ENCODE measurements around the gene PRSS27.

PRSS27 gene

DNA sequence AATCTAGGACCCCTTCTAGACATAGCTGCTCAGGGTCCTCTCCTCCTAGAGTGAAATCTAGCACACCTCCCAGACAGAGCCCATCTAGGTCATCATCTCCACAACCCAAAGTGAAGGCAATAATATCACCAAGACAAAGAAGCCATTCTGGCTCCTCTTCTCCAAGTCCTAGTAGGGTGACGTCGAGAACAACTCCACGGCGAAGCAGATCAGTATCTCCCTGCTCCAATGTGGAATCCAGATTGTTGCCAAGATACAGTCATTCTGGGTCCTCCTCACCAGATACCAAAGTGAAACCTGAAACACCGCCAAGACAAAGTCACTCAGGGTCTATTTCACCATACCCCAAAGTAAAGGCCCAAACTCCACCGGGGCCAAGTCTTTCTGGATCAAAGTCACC lies 43.1 kb upstream of the PRSS27 start:
- Histone ChIP-seq H3K4me3 (ENCODE audit: low read length, poor library complexity, severe bottlenecking) (no peak overlapping the region), H3K9me3 (ENCODE audit: insufficient read depth, low read depth, low read length) (no peaks in the 10 kb centered on the region), H3K4me2 (ENCODE audit: low read depth, low read length, poor library complexity, severe bottlenecking) (no peak overlapping the region), H4K20me1 (ENCODE audit: insufficient read depth, low read length, poor library complexity, severe bottlenecking) (peaks cover 44% of the 10 kb centered on the region), H3K4me1 (ENCODE audit: insufficient read depth, low read length, poor library complexity, severe bottlenecking) (no peaks in the 10 kb centered on the region), H3K79me2 (ENCODE audit: insufficient read depth, low read length) (peaks cover 64% of the 10 kb centered on the region), H3F3A (ENCODE audit: low read depth) (no peaks in the 10 kb centered on the region), H3K9me2 (replicated peaks; ENCODE audit: low read depth, low read length) (no peaks in the 10 kb centered on the region), H3K36me3 (ENCODE audit: insufficient read depth, low read length) (peaks cover 97% of the 10 kb centered on the region; the same call in 1 of the 2 replicates), H3K9ac (ENCODE audit: low read depth, low read length, poor library complexity, severe bottlenecking) (no peak overlapping the region), H3K27me3 (ENCODE audit: insufficient read depth, low read length, poor library complexity, severe bottlenecking) (no peaks in the 10 kb centered on the region), H2AFZ (ENCODE audit: low read length) (no peak overlapping the region)
- TF ChIP-seq, protein P1, sequence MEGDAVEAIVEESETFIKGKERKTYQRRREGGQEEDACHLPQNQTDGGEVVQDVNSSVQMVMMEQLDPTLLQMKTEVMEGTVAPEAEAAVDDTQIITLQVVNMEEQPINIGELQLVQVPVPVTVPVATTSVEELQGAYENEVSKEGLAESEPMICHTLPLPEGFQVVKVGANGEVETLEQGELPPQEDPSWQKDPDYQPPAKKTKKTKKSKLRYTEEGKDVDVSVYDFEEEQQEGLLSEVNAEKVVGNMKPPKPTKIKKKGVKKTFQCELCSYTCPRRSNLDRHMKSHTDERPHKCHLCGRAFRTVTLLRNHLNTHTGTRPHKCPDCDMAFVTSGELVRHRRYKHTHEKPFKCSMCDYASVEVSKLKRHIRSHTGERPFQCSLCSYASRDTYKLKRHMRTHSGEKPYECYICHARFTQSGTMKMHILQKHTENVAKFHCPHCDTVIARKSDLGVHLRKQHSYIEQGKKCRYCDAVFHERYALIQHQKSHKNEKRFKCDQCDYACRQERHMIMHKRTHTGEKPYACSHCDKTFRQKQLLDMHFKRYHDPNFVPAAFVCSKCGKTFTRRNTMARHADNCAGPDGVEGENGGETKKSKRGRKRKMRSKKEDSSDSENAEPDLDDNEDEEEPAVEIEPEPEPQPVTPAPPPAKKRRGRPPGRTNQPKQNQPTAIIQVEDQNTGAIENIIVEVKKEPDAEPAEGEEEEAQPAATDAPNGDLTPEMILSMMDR (conservative IDR thresholded peaks at IDR 0.05; ENCODE audit: low read length), result no peak
- TF ChIP-seq EZH2phosphoT487 (IDR thresholded peaks at IDR 0.05; ENCODE audit: borderline replicate concordance), result no peak

DNA sequence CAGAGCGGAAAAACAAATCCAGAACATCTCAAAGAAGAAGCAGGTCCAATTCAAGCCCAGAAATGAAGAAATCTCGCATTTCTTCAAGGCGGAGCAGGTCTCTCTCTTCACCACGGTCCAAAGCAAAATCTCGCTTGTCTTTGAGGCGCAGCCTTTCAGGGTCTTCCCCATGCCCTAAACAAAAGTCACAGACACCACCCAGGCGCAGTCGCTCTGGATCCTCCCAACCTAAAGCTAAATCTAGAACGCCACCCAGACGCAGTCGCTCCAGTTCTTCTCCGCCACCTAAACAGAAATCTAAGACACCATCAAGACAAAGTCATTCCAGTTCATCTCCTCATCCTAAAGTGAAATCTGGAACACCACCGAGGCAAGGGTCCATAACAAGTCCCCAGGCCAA lies 42.7 kb upstream of the PRSS27 start:
- Histone ChIP-seq H3K9ac (ENCODE audit: low read depth, low read length, poor library complexity, severe bottlenecking) (no peak overlapping the region), H4K20me1 (ENCODE audit: insufficient read depth, low read length, poor library complexity, severe bottlenecking) (peaks cover 48% of the 10 kb centered on the region), H3K79me2 (ENCODE audit: insufficient read depth, low read length) (peaks cover 68% of the 10 kb centered on the region), H2AFZ (ENCODE audit: low read length) (no peak overlapping the region), H3K9me2 (replicated peaks; ENCODE audit: low read depth, low read length) (no peaks in the 10 kb centered on the region), H3K27me3 (ENCODE audit: insufficient read depth, low read length, poor library complexity, severe bottlenecking) (no peaks in the 10 kb centered on the region), H3F3A (ENCODE audit: low read depth) (no peaks in the 10 kb centered on the region), H3K36me3 (ENCODE audit: insufficient read depth, low read length) (peaks cover 96% of the 10 kb centered on the region; the same call in 1 of the 2 replicates), H3K4me1 (ENCODE audit: insufficient read depth, low read length, poor library complexity, severe bottlenecking) (no peaks in the 10 kb centered on the region), H3K4me2 (ENCODE audit: low read depth, low read length, poor library complexity, severe bottlenecking) (no peak overlapping the region), H3K4me3 (ENCODE audit: low read length, poor library complexity, severe bottlenecking) (no peak overlapping the region), H3K9me3 (ENCODE audit: insufficient read depth, low read depth, low read length) (no peaks in the 10 kb centered on the region)
- TF ChIP-seq, protein P1 (conservative IDR thresholded peaks at IDR 0.05; ENCODE audit: low read length), result no peak
- TF ChIP-seq EZH2phosphoT487 (IDR thresholded peaks at IDR 0.05; ENCODE audit: borderline replicate concordance), result no peak

DNA sequence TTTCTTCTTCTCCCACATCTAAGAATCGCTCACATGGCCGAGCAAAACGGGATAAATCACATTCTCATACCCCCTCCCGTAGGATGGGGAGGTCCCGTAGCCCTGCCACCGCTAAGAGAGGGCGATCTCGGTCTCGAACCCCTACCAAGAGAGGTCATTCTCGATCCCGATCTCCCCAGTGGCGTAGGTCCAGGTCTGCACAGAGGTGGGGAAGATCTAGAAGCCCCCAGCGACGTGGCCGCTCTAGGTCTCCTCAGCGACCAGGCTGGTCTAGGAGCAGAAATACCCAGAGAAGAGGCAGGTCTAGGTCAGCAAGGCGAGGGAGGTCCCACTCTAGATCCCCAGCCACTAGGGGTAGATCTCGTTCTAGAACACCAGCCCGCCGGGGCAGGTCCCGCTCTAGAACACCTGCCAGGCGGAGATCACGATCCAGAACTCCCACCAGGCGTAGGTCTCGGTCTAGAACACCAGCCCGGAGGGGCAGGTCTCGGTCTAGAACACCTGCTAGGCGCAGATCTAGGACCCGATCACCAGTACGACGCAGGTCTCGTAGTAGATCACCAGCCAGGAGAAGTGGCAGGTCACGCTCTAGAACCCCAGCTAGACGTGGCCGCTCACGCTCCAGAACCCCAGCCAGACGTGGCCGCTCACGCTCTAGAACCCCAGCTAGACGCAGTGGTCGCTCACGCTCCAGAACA lies 42.0 kb upstream of the PRSS27 start:
- H3K79me2 ChIP-seq (ENCODE audit: insufficient read depth, low read length), result peaks cover 71% of the 10 kb centered on the region

More for the DNA sequence above, 42.0 kb upstream of the PRSS27 start:
- H3K36me3 ChIP-seq (ENCODE audit: insufficient read depth, low read length), result peaks cover 96% of the 10 kb centered on the region; the same call in 1 of the 2 replicates
- no peak overlapping the region for H3K9ac ChIP-seq (ENCODE audit: low read depth, low read length, poor library complexity, severe bottlenecking)
- H2AFZ ChIP-seq (ENCODE audit: low read length), result no peak overlapping the region
- H3K4me1 ChIP-seq (ENCODE audit: insufficient read depth, low read length, poor library complexity, severe bottlenecking), result no peaks in the 10 kb centered on the region
- no peaks in the 10 kb centered on the region for H3F3A ChIP-seq (ENCODE audit: low read depth)
- no peaks in the 10 kb centered on the region for H3K9me2 ChIP-seq (replicated peaks; ENCODE audit: low read depth, low read length)
- H3K4me3 ChIP-seq (ENCODE audit: low read length, poor library complexity, severe bottlenecking), result no peak overlapping the region
- H3K4me2 ChIP-seq (ENCODE audit: low read depth, low read length, poor library complexity, severe bottlenecking), result no peak overlapping the region
- H3K9me3 ChIP-seq (ENCODE audit: insufficient read depth, low read depth, low read length), result no peaks in the 10 kb centered on the region
- TF ChIP-seq, protein P1 (conservative IDR thresholded peaks at IDR 0.05; ENCODE audit: low read length), result no peak
- TF ChIP-seq EZH2phosphoT487 (IDR thresholded peaks at IDR 0.05; ENCODE audit: borderline replicate concordance), result no peak
- H3K27me3 ChIP-seq (ENCODE audit: insufficient read depth, low read length, poor library complexity, severe bottlenecking), result no peaks in the 10 kb centered on the region
- peaks cover 55% of the 10 kb centered on the region for H4K20me1 ChIP-seq (ENCODE audit: insufficient read depth, low read length, poor library complexity, severe bottlenecking)

Data from Loucy (cell line).